Amygdala (tissue), 56 donors: ENCODE results near the gene SLC15A2.

Experiments used
- DNase-seq, 56 donors: peaks; one replicate each; lab custom pipeline; 2025; lab: John Stamatoyannopoulos, UW

Gene SLC15A2

GRCh38 chr3:121979246-121979645, 85.0 kb downstream of the SLC15A2 start:
- no peak for DNase-seq

- DNase-seq = no peak
These were observed 85.7 kb downstream of the SLC15A2 start for GRCh38 chr3:121979734-121980449.

GRCh38 chr3:121980450-121980796, 86.2 kb downstream of the SLC15A2 start:
- no peak for DNase-seq

- no peak for DNase-seq
These were observed 87.3 kb downstream of the SLC15A2 start for GRCh38 chr3:121981473-121981872.

- DNase-seq = no peak
These were observed 91.6 kb downstream of the SLC15A2 start for GRCh38 chr3:121985846-121986245.

GRCh38 chr3:121988146-121988545, 93.9 kb downstream of the SLC15A2 start:
- DNase-seq = no peak

- DNase-seq = no peak
These were observed 95.7 kb downstream of the SLC15A2 start for GRCh38 chr3:121989943-121990342.

- DNase-seq = no peak
These were observed 98.7 kb downstream of the SLC15A2 start for GRCh38 chr3:121992601-121993560.
